ENCODE results near the gene STX8. TPM values are rescaled to one million over a fixed set of nuclear protein-coding genes. Genes with fewer than 3 reads are reported as not detected.

Gene STX8
- total RNA-seq, 1 donor from 2014 or later = 57.8 TPM

- Histone ChIP-seq H3K9me3 (no peaks in the 10 kb centered on the region), H3K27me3 (ENCODE audit: low read depth) (no peaks in the 10 kb centered on the region), H3K4me3 (no peak overlapping the region), H3K27ac (peak overlapping the region; percentile 56), H3K36me3 (no peaks in the 10 kb centered on the region), H3K4me1 (peaks cover 33% of the 10 kb centered on the region)
- TF ChIP-seq, protein P1, sequence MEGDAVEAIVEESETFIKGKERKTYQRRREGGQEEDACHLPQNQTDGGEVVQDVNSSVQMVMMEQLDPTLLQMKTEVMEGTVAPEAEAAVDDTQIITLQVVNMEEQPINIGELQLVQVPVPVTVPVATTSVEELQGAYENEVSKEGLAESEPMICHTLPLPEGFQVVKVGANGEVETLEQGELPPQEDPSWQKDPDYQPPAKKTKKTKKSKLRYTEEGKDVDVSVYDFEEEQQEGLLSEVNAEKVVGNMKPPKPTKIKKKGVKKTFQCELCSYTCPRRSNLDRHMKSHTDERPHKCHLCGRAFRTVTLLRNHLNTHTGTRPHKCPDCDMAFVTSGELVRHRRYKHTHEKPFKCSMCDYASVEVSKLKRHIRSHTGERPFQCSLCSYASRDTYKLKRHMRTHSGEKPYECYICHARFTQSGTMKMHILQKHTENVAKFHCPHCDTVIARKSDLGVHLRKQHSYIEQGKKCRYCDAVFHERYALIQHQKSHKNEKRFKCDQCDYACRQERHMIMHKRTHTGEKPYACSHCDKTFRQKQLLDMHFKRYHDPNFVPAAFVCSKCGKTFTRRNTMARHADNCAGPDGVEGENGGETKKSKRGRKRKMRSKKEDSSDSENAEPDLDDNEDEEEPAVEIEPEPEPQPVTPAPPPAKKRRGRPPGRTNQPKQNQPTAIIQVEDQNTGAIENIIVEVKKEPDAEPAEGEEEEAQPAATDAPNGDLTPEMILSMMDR (IDR thresholded peaks at IDR 0.05) = no peak
- intact Hi-C loops (cut with DNase I) = no loop called here
- DNase-seq (no peak), ATAC-seq (no peak)
Observed at GRCh38 chr17:9244066-9245052, 331.3 kb downstream of the STX8 start.

- intact Hi-C loops (cut with DNase I) = no loop called here
- no peak for DNase-seq
- peaks cover 40% of the 10 kb centered on the region for H3K4me1 ChIP-seq
- TF ChIP-seq, protein P1 (IDR thresholded peaks at IDR 0.05) = no peak
- H3K27me3 ChIP-seq (ENCODE audit: low read depth) = no peaks in the 10 kb centered on the region
- ATAC-seq = no peak
- no peak overlapping the region for H3K27ac ChIP-seq
- H3K4me3 ChIP-seq = no peak overlapping the region
- no peaks in the 10 kb centered on the region for H3K36me3 ChIP-seq
- no peaks in the 10 kb centered on the region for H3K9me3 ChIP-seq
Observed at GRCh38 chr17:9242983-9243382, 332.6 kb downstream of the STX8 start.

DNA sequence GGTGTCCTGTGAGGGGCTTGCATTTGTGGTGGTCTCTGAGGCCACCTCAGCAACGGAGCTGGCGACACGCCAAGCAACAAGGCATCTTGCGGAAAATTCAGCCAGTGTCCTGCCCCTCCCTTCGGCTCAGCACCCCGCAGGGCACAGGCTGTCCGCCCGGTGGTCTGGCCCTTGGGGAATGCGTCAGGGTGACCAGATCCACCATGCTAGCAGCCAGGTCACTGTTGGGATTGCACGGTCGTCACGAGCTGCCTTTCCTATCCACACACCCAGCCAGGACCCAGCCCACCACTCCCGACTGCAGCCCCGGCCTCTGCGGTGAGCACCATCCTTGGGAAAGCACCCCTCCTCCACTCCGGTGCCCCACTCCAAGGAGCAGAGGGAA is 333.1 kb downstream of the STX8 start:
- Histone ChIP-seq H3K4me1 (peaks cover 40% of the 10 kb centered on the region), H3K4me3 (no peak overlapping the region), H3K9me3 (no peaks in the 10 kb centered on the region), H3K27me3 (ENCODE audit: low read depth) (no peaks in the 10 kb centered on the region), H3K27ac (no peak overlapping the region), H3K36me3 (no peaks in the 10 kb centered on the region)
- DNase-seq (no peak), ATAC-seq (no peak)
- intact Hi-C loops (cut with DNase I) = no loop called here
- TF ChIP-seq, protein P1 (IDR thresholded peaks at IDR 0.05) = no peak

DNA sequence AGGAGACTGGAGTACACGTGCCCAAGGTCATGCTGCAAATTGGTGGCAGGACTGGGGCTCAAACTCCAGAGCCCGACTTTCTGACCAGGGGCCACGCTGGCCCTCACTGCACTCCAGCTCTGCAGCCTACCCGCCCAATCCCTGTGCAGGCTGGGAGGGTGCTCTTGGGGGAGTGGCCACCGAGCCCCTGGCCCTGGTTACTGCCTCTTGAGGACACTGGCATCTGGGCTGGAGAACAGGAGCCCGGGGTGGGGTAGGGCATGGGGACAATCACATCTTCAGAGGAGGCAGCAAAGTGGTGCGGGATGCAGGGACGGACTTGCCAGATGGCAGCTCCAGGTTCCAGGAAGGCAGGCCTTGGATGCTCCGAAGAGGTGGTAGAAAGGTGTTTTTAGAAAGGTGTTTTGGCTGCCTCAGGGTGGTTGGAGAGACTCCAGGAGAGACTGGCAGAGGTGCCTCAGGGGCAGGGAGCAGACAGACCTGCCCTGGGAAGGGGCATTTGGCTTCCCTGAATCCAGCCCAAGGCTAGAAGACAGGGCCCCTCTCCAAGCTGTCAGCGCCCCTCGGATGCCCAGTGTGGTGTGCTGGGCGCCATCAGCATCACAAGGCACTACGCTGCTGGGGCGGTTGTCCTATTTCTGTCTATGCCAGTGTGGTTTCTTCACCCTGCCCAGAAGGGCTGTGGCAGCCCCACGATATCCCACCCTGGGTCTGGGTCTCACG is 333.7 kb downstream of the STX8 start:
- Histone ChIP-seq H3K36me3 (no peaks in the 10 kb centered on the region), H3K27ac (peak overlapping the region; percentile 90), H3K9me3 (no peaks in the 10 kb centered on the region), H3K4me1 (peaks cover 40% of the 10 kb centered on the region), H3K27me3 (ENCODE audit: low read depth) (no peaks in the 10 kb centered on the region), H3K4me3 (no peak overlapping the region)
- TF ChIP-seq, protein P1 (IDR thresholded peaks at IDR 0.05) = no peak
- no peak for ATAC-seq
- no peak for DNase-seq
- intact Hi-C loops (cut with DNase I) = no loop called here

GRCh38 chr17:9241371-9241712 is 334.3 kb downstream of the STX8 start:
- no peak overlapping the region for H3K4me3 ChIP-seq
- DNase-seq (no peak), ATAC-seq (peak in 1 of 2 donors; percentile 1)
- H3K36me3 ChIP-seq = no peaks in the 10 kb centered on the region
- peaks cover 3% of the 10 kb centered on the region for H3K27me3 ChIP-seq (ENCODE audit: low read depth)
- peaks cover 40% of the 10 kb centered on the region for H3K4me1 ChIP-seq
- H3K9me3 ChIP-seq = no peaks in the 10 kb centered on the region
- TF ChIP-seq, protein P1 (IDR thresholded peaks at IDR 0.05) = no peak
- H3K27ac ChIP-seq = peak overlapping the region; percentile 90
- intact Hi-C loops (cut with DNase I) = no loop called here

Measured in lower lobe of right lung (tissue), 2 donors.